Karpas-422 (cell line): ENCODE data around the gene HINFP. TPM values are rescaled to one million over a fixed set of nuclear protein-coding genes. Genes with fewer than 3 reads are reported as not detected.
A peak's percentile ranks its signal among the peaks of the same experiment; 100 is the strongest.

Experiments
- DNase-seq: peaks from one replicate; pipeline ENCODE4 v3.0.0-alpha.2; 2015
- H2AFZ ChIP-seq: fragments of 200-600 bp; sonication (generic); 2 replicates; pipeline ENCODE4 v1.6.1; 2014; ENCODE audit warnings: antibody characterized with exemption, low read length, mixed read lengths
- H3K27ac ChIP-seq: fragments of 200-600 bp; sonication (generic); 2 replicates; pipeline ENCODE4 v1.5.1; 2014; ENCODE audit warnings: mild to moderate bottlenecking, low read length, moderate library complexity
- H3K27me3 ChIP-seq: fragments of 200-600 bp; sonication (generic); 2 replicates; pipeline ENCODE4 v1.6.1; 2014; ENCODE audit warnings: low read length, mixed read lengths
- H3K36me3 ChIP-seq: fragments of 200-600 bp; sonication (generic); 2 replicates; pipeline ENCODE4 v1.6.1; 2014; ENCODE audit warnings: low read length, mixed read lengths; ENCODE audit not compliant: insufficient read depth
- H3K4me1 ChIP-seq: fragments of 200-600 bp; sonication (generic); 2 replicates; pipeline ENCODE4 v1.6.1; 2014; ENCODE audit warnings: mild to moderate bottlenecking, low read length, mixed read lengths
- H3K4me2 ChIP-seq: fragments of 200-600 bp; sonication (generic); 2 replicates; pipeline ENCODE4 v1.6.1; 2014; ENCODE audit warnings: low read length, low read depth, mild to moderate bottlenecking; ENCODE audit not compliant: poor library complexity, severe bottlenecking
- H3K4me3 ChIP-seq: fragments of 200-600 bp; sonication (generic); 2 replicates; pipeline ENCODE4 v1.5.1; 2014; ENCODE audit warnings: mild to moderate bottlenecking, antibody characterized with exemption, low read length, mixed read lengths
- H3K79me2 ChIP-seq: fragments of 200-600 bp; sonication (generic); 2 replicates; pipeline ENCODE4 v1.6.1; 2014; ENCODE audit warnings: mild to moderate bottlenecking, low read length, mixed read lengths
- H3K9ac ChIP-seq: fragments of 200-600 bp; sonication (generic); 2 replicates; pipeline ENCODE4 v1.6.0; 2014; ENCODE audit warnings: low read length
- H3K9me2 ChIP-seq: fragments of 200-600 bp; sonication (generic), shearing (Covaris generic); replicated peaks from 2 replicates; pipeline ENCODE4 v1.6.0; 2014; ENCODE audit warnings: mild to moderate bottlenecking, low read length, moderate library complexity; ENCODE audit not compliant: insufficient read depth
- H3K9me3 ChIP-seq: fragments of 300-700, 200-600 bp; sonication (generic); 2 replicates; pipeline ENCODE4 v1.6.1; 2014; ENCODE audit warnings: low read length, mixed read lengths
- H4K20me1 ChIP-seq: fragments of 200-600 bp; sonication (generic); 2 replicates; pipeline ENCODE4 v1.6.1; 2014; ENCODE audit warnings: mild to moderate bottlenecking, antibody characterized with exemption, low read length, low read depth; ENCODE audit not compliant: insufficient read depth
- total RNA-seq: library from RNA; depleted of rRNA; stranded (reverse); fragments of >200 nt; shearing (Covaris generic); gene quantifications from 2 replicates; pipeline ENCODE4 v1.2.3, GENCODE V29; 2014; ENCODE audit warnings: low replicate concordance

HINFP gene
- total RNA-seq, 1 experiment from 2014 or later: 22.4 TPM

DNA sequence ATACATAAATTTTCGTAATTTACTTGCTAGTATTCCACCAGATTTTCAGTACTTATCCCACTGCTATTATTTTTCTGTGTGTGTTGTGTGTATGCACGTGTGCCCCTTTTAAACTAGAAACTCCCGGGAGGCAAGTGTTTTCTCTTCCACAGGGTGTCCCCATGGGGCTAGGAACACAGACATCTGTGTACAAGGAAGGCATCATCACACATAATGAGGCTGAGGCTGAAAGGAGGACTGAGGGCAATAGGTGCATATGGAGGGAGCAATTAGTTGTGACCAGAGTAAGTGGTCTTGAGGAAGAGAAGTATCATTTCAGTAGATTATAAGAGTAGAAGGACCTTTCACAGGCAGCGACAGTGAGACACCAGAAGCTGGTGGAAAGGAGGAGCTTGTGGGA lies 17.6 kb upstream of the HINFP start:
- peaks cover 31% of the 10 kb centered on the region for H3K79me2 ChIP-seq
- H3K27ac ChIP-seq: no peak overlapping the region
- H3K9me3 ChIP-seq: no peaks in the 10 kb centered on the region
- no peak overlapping the region for H3K4me2 ChIP-seq
- peaks cover 37% of the 10 kb centered on the region for H3K4me1 ChIP-seq
- no peak overlapping the region for H2AFZ ChIP-seq
- no peaks in the 10 kb centered on the region for H3K27me3 ChIP-seq
- no peak overlapping the region for H3K4me3 ChIP-seq
- DNase-seq: peak; percentile 33
- H4K20me1 ChIP-seq: no peaks in the 10 kb centered on the region
- H3K9me2 ChIP-seq: no peaks in the 10 kb centered on the region
- no peaks in the 10 kb centered on the region for H3K36me3 ChIP-seq
- no peak overlapping the region for H3K9ac ChIP-seq

DNA sequence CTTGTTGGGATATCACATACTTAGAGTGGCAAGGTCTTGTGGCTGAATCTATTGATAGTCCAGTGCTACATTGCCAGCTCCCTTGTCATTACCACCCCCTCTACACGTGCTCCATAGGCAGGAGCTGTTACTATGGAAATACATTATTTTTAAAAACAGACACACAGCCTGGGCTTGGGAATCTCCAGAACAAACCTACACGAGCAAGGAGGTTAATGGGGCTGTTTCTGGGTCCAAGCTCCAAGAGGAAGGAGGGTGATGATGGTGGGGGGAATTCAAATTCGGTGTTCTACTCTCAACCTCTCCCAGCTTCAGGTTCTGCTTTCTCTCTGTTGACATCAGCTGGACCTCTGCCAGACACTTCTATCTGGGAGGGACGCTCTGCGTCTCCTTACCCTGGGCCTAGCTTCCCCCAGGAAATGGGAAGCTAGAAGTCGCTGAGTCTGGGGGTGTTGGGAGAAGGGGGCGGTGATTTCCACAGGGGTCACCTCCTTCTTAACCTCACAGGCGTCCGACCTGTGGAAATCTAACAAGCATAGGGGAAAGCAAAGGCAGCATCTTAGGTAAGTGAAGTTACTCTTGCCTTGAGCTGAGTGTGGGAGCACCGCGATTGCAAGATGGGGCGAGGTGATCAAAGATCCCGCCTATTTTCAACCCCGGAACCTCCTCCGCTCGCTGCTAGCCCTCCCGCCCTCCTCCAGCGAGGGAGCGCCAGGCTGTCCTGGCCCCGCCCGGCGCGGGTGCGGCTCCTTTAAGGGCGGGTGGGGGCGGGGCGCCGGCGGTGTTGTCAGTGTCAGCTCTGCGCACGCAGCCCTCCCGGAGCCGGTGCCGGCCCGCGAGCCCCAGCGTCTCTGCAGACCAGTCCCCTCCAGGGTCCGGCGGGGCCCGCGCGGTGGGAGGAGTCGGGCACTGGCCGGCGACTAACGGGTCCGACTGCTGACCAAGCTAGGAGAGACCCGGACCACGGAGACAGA lies 14.5 kb upstream of the HINFP start, which contains the start of gene C2CD2L:
Gene C2CD2L, plus strand, starts transcription at position 781 of the 974 bp plus-strand sequence. CDS start 398 bp downstream, outside the sequence.
- H3K27ac ChIP-seq: peak within 1 kb of the TSS; percentile 88
- peaks cover 28% of the 10 kb centered on the region for H3K79me2 ChIP-seq
- H2AFZ ChIP-seq: 0 out of 2 replicates have a peak within 1 kb of the TSS, but pooled peaks have one; percentile 56
- no peaks in the 10 kb centered on the region for H3K27me3 ChIP-seq
- peak within 1 kb of the TSS; percentile 80 for H3K4me2 ChIP-seq
- H3K4me1 ChIP-seq: peaks cover 50% of the 10 kb centered on the region
- H3K36me3 ChIP-seq: no peaks in the 10 kb centered on the region; the same call in 1 of the 2 replicates
- H3K9me2 ChIP-seq: no peaks in the 10 kb centered on the region
- H3K9ac ChIP-seq: peak within 1 kb of the TSS; percentile 82
- no peaks in the 10 kb centered on the region for H4K20me1 ChIP-seq
- DNase-seq: peak; percentile 94
- H3K4me3 ChIP-seq: peak within 1 kb of the TSS; percentile 80
- H3K9me3 ChIP-seq: no peaks in the 10 kb centered on the region

DNA sequence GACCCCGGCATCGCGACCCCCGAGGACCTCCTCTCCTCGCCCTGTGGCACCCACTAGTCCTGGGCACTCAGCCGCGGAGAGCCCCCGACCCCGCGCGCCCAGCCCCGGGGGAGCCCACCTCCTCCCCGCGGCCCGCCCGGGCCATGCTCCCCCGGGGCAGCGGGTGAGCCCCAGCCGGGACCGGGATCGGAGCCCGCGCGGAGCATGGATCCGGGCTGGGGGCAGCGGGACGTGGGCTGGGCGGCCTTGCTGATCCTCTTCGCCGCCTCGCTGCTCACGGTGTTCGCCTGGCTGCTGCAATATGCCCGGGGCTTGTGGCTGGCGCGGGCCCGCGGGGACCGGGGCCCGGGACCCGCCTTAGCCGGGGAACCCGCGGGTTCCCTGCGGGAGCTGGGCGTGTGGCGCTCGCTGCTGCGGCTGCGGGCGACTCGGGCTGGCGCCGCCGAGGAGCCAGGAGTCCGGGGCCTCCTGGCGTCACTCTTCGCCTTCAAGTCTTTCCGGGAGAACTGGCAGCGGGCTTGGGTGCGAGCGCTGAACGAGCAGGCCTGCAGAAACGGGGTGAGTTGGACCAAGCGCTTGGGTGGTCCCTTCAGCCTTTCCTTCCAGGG lies 13.7 kb upstream of the HINFP start:
- peak overlapping the region; percentile 81 for H3K27ac ChIP-seq
- H3K4me3 ChIP-seq: peak overlapping the region; percentile 80
- no peaks in the 10 kb centered on the region for H4K20me1 ChIP-seq
- peak; percentile 59 for DNase-seq
- H3K79me2 ChIP-seq: peaks cover 28% of the 10 kb centered on the region
- no peaks in the 10 kb centered on the region for H3K9me3 ChIP-seq
- no peak overlapping the region for H2AFZ ChIP-seq
- peaks cover 50% of the 10 kb centered on the region for H3K4me1 ChIP-seq
- no peaks in the 10 kb centered on the region for H3K27me3 ChIP-seq
- H3K4me2 ChIP-seq: peak overlapping the region; percentile 79
- H3K9me2 ChIP-seq: no peaks in the 10 kb centered on the region
- peak overlapping the region; percentile 82 for H3K9ac ChIP-seq
- no peaks in the 10 kb centered on the region; the same call in 1 of the 2 replicates for H3K36me3 ChIP-seq

DNA sequence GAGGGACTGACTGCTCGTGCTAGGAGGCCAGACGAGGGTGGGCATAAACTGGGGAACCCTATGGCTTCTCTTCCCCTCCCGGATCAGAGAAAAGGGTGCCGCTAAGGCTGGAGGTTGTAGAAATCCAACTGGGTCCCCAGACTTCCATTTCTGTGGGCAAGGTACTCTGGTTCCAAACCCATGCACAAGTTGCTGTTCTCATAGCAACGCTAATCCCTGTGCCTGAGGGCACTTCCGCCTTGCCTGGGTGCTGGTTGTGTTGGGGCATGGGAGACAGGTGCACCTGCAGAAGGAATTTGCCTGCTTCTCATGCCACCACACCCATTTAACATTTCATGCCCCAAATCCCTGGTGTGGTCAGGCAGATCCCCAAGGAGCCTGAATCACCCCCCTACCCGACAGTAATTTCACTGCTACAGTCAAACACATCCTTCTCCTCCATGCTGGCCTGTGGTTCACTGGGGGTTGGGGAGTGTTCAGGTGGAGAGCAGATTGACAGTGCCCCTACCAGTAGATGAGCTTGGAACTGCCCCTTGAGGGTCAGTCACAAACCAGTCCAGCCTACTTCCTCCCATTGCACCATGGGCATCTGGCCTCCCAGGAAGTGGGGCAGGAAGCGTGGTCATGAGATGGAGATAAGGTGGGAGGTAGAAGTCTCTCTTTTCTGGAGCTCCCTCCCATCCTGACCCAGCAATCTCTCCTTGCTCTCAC lies 13.1 kb upstream of the HINFP start:
- H3K9ac ChIP-seq: peak overlapping the region; percentile 82
- peak; percentile 84 for DNase-seq
- peak overlapping the region; percentile 80 for H3K4me3 ChIP-seq
- H3K9me2 ChIP-seq: no peaks in the 10 kb centered on the region
- no peaks in the 10 kb centered on the region for H3K27me3 ChIP-seq
- H3K9me3 ChIP-seq: no peaks in the 10 kb centered on the region
- H3K27ac ChIP-seq: peak overlapping the region; percentile 81
- H3K4me1 ChIP-seq: peaks cover 46% of the 10 kb centered on the region
- H2AFZ ChIP-seq: no peak overlapping the region
- H4K20me1 ChIP-seq: no peaks in the 10 kb centered on the region
- no peaks in the 10 kb centered on the region; the same call in 1 of the 2 replicates for H3K36me3 ChIP-seq
- peak overlapping the region; percentile 79 for H3K4me2 ChIP-seq
- peaks cover 28% of the 10 kb centered on the region for H3K79me2 ChIP-seq

DNA sequence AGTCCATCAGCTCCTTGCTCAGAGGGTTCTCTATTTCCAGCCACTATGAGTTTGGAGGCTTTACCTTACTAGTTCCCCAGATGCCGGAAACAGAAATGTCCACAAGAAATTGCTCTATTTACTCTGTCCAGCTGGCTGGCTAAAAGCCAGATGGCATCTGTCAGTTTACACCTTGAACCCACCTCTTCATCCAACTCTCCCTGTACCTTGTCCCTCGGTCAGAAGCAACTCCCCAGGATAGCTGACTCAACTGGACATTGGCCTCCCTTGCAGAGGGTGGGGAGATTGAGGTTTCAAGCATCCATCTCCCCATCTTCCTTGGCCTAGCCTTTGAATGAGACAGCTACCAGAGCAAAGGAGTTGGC lies 12.5 kb upstream of the HINFP start:
- Histone ChIP-seq H3K36me3 (no peaks in the 10 kb centered on the region; the same call in 1 of the 2 replicates), H2AFZ (no peak overlapping the region)

DNA sequence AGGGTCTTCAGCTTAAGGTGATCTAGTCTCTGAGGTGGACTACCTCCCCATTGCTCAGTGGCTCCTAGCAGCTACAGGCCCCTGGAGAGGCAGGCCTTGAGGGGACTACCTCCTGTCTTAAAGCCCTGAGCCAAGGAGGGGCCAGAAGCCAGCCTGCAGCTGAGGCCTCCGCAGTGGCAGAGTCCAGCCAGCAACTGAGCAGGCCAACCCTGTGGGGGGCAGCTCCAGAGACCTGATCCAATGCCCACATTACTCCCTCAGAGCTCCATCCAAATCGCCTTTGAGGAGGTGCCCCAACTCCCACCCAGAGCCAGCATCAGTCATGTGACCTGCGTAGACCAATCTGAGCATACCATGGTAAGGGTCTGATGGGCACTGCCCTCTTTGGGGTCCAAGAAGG lies 11.5 kb upstream of the HINFP start:
- Histone ChIP-seq H3K9ac (no peak overlapping the region), H3K27ac (no peak overlapping the region), H3K4me3 (no peak overlapping the region), H3K9me2 (no peaks in the 10 kb centered on the region), H4K20me1 (no peaks in the 10 kb centered on the region), H2AFZ (no peak overlapping the region), H3K4me2 (peak overlapping the region; percentile 79), H3K27me3 (no peaks in the 10 kb centered on the region), H3K9me3 (no peaks in the 10 kb centered on the region), H3K79me2 (peaks cover 28% of the 10 kb centered on the region), H3K36me3 (no peaks in the 10 kb centered on the region; the same call in 1 of the 2 replicates), H3K4me1 (peaks cover 43% of the 10 kb centered on the region)
- peak; percentile 5 for DNase-seq

More for the DNA sequence above, 12.5 kb upstream of the HINFP start:
- no peaks in the 10 kb centered on the region for H3K9me3 ChIP-seq
- no peaks in the 10 kb centered on the region for H3K27me3 ChIP-seq
- no peak for DNase-seq
- peak overlapping the region; percentile 81 for H3K27ac ChIP-seq
- no peaks in the 10 kb centered on the region for H3K9me2 ChIP-seq
- H3K4me2 ChIP-seq: peak overlapping the region; percentile 79
- H3K9ac ChIP-seq: peak overlapping the region; percentile 82
- H3K4me1 ChIP-seq: peaks cover 44% of the 10 kb centered on the region
- peak overlapping the region; percentile 80 for H3K4me3 ChIP-seq
- H4K20me1 ChIP-seq: no peaks in the 10 kb centered on the region
- peaks cover 28% of the 10 kb centered on the region for H3K79me2 ChIP-seq

DNA sequence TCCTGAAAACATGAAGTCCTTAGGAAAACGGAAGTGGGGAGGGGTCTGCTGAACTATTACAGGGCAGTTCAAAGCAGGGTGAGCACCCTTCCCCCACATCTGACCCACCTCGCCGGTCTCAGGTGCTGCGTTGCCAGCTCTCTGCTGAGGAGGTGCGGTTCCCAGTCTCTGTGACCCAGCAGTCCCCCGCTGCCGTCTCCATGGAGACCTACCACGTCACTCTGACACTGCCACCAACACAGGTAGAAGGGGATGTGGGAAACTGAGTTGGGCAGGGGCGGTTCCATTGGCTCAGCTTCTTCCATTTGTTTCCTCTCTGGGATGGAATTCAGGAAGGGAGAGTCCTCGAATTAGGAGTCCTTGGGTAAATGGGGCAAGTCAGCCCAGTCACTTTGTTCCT lies 10.9 kb upstream of the HINFP start:
- no peak overlapping the region for H2AFZ ChIP-seq
- H3K36me3 ChIP-seq: no peaks in the 10 kb centered on the region; the same call in 1 of the 2 replicates
- no peaks in the 10 kb centered on the region for H3K9me2 ChIP-seq
- peak overlapping the region; percentile 79 for H3K4me2 ChIP-seq
- no peaks in the 10 kb centered on the region for H3K9me3 ChIP-seq
- no peak overlapping the region for H3K4me3 ChIP-seq
- no peak overlapping the region; the same call in 1 of the 2 replicates for H3K9ac ChIP-seq
- peaks cover 43% of the 10 kb centered on the region for H3K4me1 ChIP-seq
- peak; percentile 31 for DNase-seq
- H3K79me2 ChIP-seq: peaks cover 28% of the 10 kb centered on the region
- peak overlapping the region; percentile 40 for H3K27ac ChIP-seq
- H4K20me1 ChIP-seq: no peaks in the 10 kb centered on the region
- no peaks in the 10 kb centered on the region for H3K27me3 ChIP-seq
